Posterior vena cava (tissue), 2 donors: ENCODE measurements around the gene PELI1. TPM values are rescaled to one million over a fixed set of nuclear protein-coding genes. Genes with fewer than 3 reads are reported as not detected.

ENCODE experiments used
- DNase-seq: peaks from one replicate; pipeline ENCODE4 v3.0.0-alpha.2; 2020; ENCODE audit warnings: low spot score
- intact Hi-C, 2 donors: fragments of 100-400 bp; cut with DNase I; formaldehyde crosslinking; loops; one replicate each; pipeline versions ENCODE4 v1.14.1 to v1.14.2; 2022 to 2023
- total RNA-seq, 2 donors: library from RNA; stranded (reverse); fragmentation: NEBNext Ultra II Directional; extraction: Animal tissue kit (Norgen Biotek cat#: 25700); gene quantifications; one replicate each; pipeline ENCODE4 v1.2.1, GENCODE V29; 2021
- donor health status: DM: yes; HTN: yes; CAD: no.
- donor health status: DM: yes; HTN: yes; CAD: no.

Gene PELI1
- total RNA-seq, 2 donors from 2014 or later = 29.2 to 29.7 TPM

- DNase-seq = no peak
- intact Hi-C loops = loop anchor here in 1 of 2 donors (2.0 kb wide), 1 partner anchor 32 kb away; no protein-coding TSS in a partner anchor
Observed at GRCh38 chr2:64128406-64128805, 15.8 kb downstream of the PELI1 start.

DNA sequence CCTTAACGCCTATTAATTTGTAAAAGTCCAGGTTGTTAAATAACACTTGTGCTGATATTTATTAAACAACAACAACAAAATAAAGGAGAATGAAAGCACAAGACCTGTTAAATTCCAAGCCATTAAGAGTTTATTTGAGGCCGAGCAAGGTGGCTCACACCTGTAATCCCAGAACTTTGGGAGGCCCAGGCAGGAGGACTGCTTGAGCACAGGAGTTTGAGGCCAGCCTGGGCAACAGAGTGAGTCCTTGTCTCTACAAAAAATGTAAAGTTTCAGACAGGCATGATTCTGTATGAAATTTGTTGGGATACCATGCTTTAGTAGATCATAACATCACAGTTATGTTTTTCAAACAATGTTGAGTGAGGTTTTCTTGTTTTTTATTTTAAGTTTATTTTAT is 17.1 kb downstream of the PELI1 start:
- DNase-seq = no peak
- intact Hi-C loops = no loop called here

DNA sequence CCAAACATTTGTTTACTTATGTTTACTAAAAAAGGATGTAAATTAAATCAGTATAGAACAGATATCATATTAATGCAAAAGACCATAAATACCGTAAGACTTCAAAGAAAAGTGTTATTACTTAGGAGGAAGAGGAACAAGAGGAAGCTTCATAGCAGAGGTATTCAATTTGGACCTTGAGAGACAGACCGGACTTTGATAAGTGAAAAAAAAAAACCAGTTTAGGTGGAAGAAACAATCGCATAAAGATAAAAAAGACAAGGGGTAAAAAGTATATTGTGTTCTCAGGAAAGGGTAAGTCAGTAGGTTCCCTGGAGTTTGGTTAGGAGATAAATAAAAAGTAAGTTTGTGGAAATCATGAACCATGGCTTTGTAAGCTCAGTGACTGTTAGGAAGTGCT is 17.6 kb downstream of the PELI1 start:
- intact Hi-C loops = no loop called here
- no peak for DNase-seq

GRCh38 chr2:64124571-64124970 is 19.6 kb downstream of the PELI1 start:
- no peak for DNase-seq
- intact Hi-C loops = no loop called here

DNA sequence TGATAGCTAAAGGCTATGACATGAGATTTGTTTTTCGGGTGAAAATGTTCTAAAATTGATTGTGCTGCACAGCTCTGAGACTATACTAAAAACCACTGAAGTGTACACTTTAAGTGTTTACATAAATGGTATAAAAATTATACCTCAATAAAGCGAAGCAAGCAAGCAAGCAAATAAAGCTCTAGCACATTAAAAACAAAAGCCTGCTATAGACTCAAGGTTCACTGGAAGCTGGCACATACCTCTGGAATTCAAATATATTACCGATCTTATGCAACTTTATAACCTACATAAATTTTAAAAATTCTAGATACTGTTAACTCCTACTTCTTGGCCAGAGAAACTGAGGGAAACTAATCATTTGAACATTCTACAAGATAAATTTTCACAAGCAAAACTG is 20.1 kb downstream of the PELI1 start:
- DNase-seq = no peak
- intact Hi-C loops = no loop called here

GRCh38 chr2:64123740-64124139 is 20.5 kb downstream of the PELI1 start:
- intact Hi-C loops = no loop called here
- no peak for DNase-seq

GRCh38 chr2:64122358-64122757 is 21.9 kb downstream of the PELI1 start:
- intact Hi-C loops = no loop called here

GRCh38 chr2:64120928-64121327 is 23.3 kb downstream of the PELI1 start:
- DNase-seq = no peak

More at GRCh38 chr2:64122358-64122757, 21.9 kb downstream of the PELI1 start:
- no peak for DNase-seq

DNA sequence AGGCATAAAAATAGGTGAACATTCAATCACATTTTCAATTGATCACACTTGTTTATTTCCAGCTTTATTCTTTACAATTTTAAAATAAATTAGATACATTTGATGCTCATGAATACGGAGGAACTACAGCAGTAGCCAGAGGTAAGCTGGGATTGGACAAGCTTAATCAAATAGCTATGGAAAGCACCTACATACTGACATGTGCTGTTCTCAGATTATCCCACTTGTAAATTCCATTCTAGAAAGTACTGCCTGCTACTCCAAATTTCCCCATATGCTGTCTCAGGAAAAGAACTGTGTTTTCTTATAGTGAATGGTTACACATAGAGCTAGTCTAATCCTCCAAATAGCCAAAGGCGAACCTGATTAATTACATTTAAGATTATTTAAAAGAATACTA is 24.2 kb downstream of the PELI1 start:
- no peak for DNase-seq

More at GRCh38 chr2:64120928-64121327, 23.3 kb downstream of the PELI1 start:
- intact Hi-C loops = no loop called here

GRCh38 chr2:64119369-64119768 is 24.9 kb downstream of the PELI1 start:
- DNase-seq = no peak
- intact Hi-C loops = no loop called here

More for the DNA sequence above, 24.2 kb downstream of the PELI1 start:
- intact Hi-C loops = no loop called here

GRCh38 chr2:64115808-64116598 is 28.2 kb downstream of the PELI1 start:
- DNase-seq = no peak
- intact Hi-C loops = no loop called here

DNA sequence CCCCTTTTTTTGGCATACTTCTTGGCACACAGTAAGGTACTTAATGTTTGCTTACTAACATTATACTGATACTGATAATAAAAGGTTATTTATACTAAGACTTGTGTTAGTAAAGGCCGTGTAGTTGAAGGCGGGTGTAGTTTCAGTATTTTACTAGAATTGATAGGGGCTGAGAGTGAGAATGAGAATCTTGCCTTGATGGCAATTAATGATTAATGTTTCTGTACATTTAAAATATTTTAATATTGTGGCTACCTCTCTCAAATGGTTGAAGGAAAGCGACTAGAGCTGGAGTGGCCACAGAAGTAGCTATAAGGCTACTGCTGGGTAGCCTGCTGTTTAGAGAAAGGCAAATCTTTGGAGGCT is 29.3 kb downstream of the PELI1 start:
- intact Hi-C loops = no loop called here

DNA sequence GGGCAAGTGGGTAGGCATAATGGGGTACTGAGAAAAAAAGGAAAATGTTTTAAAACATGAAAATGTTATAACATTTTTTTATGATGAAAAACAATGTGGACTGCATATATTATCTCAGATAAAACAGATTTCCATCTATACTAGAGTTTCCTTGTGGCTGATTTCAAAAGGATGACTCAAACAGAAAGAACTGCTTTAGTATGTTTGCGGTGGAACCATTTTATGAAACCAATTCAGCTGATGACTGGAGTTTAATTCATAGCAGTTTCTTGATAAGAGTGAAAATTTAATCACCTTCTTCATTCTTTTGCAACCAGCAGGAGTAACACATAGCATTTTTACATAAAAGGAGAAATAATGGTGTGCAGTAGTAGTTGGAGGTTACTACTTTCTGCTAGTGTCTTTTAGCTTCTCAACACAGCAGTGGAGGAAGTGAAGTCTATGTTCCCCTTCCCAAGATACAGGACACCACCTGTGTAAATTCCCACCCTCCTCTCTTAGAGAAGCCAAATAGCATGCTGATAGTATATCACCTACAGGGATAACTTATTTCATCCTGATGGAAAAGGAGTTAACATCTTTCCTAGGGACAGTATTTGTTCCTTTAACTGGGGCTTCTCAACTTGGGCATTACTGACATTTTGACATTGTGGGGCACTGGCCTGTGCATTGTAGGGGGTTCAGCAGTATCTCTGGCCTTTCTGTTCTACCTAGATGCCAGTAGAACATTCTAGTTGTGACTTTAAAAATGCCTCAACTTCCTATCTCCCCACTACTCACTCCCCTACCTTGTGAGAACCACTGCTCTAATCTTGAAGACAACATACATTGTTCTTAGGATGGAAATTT is 29.9 kb downstream of the PELI1 start:
- no peak for DNase-seq
- intact Hi-C loops = no loop called here

More for the DNA sequence above, 29.3 kb downstream of the PELI1 start:
- no peak for DNase-seq

DNA sequence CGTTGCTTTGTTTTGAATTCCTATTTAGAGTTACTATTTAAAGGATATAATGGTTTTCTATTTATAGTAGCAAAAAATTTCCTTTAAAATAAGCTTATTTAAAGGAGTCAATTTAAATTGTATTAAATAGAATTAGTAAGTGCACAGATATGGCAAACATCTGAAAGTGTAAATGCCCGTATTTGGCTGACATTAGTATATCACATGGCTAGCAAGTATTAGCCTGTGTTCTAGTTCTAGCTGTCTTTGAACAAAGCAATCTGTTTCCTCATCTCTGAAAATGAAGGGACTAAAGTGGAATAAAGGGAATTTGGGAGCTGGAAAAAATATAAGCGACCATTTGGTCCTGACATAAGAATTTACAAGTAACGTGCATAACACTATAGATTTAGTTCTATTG is 32.2 kb downstream of the PELI1 start:
- intact Hi-C loops = no loop called here
- DNase-seq = no peak

DNA sequence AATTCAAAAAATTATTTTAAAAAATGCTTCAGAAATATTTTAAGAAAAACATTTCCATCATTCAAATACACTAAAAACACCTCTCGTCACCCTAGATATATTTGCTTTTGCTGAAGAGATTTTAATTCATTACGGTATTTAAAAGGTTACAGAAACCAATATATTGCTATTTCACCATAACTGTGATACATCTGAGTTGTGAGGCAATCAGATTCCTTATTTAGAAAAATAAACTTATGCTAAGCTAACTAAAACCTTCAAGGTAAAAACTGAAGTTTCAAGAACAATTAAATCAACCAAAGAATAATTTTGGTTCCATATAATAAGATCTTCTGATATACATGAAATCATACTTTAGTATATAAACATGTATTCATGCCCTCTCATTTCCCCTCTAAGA is 32.8 kb downstream of the PELI1 start:
- intact Hi-C loops = no loop called here
- DNase-seq = no peak

DNA sequence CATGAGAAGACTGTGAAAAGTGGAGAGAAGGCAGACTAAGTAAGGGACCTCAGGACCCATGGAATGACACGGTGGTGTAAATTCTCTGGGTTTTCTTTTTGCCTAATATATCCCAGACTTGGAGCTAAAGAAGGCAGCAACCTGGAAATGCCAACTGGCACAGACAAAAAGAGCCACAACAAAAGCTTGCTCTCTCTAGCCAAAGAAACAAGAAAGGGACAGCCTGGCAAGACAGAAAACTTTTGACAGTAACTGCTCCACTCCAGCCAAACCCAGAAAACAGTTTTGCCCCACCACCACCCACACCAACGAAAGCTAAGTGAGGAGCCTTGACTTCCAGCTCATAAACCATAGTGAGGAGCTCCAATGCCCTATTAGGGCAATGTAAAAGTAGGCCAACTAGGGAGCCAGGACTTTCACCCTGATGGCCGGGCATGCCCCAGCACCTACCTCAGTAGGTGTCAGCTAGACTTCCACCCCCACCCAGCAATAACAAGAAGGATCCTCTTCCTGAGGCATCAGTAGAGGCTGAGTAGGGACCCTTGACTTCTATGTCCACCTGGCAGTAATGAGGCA is 35.5 kb downstream of the PELI1 start:
- intact Hi-C loops = no loop called here
- no peak for DNase-seq

DNA sequence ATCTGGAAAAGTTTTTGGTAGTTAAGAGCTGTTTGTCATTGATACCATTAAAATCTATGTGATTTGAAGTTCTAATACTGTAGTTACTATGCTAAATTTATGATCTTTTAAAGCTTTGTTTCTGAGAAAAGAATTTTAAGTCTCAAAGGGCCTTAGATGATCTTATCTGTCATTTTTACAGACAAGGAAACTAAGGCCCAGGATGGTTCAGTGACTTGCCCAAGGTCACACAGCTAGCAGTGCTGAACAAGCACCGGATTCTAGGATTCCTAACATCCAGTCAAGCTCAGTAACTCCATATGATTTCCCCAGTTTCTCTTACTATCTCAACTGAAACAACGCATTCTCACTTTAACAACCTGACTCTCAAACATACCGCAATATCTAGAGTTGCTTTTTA is 37.7 kb downstream of the PELI1 start:
- intact Hi-C loops = no loop called here
- no peak for DNase-seq

GRCh38 chr2:64105670-64106461 is 38.4 kb downstream of the PELI1 start:
- intact Hi-C loops = no loop called here
- DNase-seq = no peak

DNA sequence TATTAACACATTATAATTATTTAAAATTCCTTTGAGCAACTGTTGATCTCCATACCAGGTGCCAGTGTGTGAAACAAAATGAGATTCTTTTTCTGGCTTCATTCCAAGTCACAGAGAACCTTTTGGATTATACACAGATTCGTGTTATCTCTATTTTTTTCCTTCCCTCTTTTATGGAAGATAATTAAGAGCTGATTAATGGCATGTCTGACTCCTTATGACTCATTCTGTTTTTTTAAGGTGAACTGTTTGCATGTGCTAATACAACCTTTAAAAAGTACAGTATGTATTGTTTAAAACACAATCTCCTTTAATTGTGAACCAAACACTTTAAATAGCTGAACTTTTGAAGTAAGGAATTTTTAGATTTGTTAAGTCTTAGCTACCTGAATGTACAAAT is 39.3 kb downstream of the PELI1 start:
- DNase-seq = no peak
- intact Hi-C loops = no loop called here
